Measurements from ENCODE around the gene KCNMB2. TPM values are rescaled to one million over a fixed set of nuclear protein-coding genes. Genes with fewer than 3 reads are reported as not detected.
A peak's percentile ranks its signal among the peaks of the same experiment; 100 is the strongest.

The KCNMB2 gene
- total RNA-seq, 1 donor from 2014 or later, result 15.2 TPM

DNA sequence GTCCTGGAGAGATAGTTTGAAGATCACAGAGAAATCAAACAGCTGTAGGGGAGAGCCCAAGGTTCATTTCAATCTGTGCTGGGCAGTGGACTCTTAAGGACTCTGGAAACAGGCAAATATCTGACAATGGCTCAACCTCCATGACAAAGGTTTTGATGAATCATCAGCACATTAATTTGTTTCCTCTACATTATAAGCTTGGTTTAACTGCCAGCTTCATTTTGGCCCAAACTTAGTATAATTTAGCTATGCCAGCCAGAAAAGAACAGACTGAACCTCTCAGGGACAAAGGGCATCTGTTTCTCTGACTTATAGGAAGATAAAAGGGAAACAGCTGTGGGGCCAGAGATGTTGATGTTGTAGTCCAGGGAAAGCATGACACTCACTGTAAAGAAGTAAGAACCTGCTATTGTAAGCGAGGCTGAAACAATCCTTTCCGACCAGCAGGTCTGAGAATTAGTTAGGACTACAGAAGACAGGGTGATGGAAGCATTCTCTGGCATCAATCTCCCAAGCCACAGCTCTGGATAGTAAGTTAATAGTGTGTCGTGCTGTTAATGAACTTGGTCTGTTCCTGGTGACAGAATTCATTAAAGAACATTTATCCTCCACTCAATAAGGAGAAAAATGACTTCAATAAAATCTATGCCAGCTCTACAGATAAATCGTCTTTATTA is 110.1 kb downstream of the KCNMB2 start:
- DNase-seq (ENCODE audit: low spot score), result no peak

DNA sequence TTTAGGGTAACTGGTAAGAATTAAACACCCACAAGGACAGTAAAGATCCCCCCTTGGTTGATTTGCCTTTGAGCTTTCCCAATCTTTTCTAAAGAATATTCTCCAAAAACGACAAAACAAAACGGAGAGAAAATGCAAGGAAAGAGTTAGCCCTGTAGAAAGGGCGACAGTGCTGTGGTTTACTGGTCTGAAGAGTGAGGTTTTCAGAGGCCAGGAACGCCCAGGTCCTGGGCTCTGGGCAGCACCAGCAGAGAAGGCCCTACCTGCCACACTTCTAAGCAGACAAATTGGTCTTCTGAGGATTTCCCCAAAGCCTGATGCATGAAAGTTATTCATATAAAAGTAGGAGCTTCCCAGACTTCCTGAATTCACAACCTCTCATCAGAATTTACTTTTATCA is 119.3 kb downstream of the KCNMB2 start:
- DNase-seq (ENCODE audit: low spot score), result no peak

DNA sequence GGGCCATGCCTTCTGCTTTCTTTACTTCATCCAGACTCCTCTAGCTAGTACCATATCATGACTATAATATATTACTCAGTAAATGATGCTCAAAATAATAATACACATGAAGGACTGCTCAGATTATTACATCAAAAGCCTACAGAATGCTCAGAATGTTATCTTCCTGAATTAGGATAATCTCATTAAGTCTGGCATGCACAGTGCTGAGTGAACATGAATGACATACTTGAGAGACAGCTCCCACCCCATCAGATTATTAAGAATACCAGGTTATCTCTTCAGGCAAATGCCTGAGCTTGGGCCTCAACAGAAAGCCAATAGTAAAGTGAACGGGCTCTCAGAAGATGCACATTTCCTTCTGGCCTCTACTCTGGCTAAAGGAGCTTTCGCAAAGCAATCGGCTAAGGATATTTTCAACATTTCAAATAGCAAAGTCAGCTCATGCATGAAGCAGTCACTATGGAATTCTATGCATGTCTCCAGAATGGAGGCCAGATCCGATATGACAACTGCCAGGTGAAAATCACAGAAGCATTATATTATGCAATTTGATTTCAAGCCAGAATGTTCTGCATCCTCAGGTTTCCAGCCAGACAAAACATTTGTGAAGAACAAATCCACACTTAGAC is 122.6 kb downstream of the KCNMB2 start:
- peak; percentile 49 for DNase-seq (ENCODE audit: low spot score)

DNA sequence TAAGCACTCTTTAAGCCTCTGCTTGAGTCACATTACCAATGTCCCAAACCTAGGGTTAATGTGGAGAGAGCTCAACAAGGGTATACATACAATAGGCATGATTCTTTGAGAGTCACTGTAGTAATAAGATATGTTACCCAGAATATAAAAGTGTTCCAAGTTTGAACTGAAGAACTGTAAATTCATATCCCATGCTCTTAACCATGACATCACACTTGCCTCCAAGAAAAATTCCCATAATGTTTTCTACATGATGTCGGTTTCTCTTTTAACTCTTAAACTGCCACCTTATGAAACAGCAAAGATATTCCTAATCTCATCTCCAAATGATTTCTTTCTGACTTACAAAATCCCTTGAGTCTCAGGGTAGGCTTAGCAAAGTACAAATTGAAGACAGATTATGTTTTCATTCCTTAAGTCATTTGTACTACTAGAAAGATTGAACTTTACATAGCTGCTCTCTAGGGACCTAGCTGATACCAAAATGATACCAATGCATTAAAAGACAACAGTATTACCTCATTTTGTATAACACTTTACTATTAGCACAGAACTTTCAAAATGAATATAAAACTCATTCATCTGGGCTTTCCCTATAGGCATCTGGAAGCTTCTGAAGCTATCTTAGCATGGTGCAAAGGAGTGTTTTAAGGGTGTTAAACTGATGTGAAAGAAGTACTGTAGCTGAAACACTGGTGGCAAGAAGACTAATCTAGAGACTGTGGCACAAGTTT is 127.1 kb downstream of the KCNMB2 start:
- DNase-seq (ENCODE audit: low spot score), result no peak

DNA sequence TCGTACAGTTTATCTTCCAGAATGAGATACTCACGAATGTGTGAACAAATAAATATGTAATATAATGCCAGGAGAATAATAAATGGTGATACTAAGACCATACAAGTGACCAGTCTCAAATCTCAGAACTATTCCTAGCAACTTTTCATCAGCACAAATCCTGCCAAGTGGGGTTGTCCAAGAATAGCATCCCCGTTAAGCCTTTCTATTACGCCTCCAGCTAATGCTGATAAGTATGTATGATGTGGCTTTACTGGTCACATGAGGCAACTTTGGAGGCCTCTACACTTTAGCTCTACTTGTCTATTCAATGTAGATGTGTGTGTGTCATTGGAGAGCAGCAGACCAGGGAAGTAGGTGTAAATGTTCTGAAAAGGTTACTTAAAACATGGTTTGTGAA is 129.5 kb downstream of the KCNMB2 start:
- DNase-seq (ENCODE audit: low spot score), result peak; percentile 29

DNA sequence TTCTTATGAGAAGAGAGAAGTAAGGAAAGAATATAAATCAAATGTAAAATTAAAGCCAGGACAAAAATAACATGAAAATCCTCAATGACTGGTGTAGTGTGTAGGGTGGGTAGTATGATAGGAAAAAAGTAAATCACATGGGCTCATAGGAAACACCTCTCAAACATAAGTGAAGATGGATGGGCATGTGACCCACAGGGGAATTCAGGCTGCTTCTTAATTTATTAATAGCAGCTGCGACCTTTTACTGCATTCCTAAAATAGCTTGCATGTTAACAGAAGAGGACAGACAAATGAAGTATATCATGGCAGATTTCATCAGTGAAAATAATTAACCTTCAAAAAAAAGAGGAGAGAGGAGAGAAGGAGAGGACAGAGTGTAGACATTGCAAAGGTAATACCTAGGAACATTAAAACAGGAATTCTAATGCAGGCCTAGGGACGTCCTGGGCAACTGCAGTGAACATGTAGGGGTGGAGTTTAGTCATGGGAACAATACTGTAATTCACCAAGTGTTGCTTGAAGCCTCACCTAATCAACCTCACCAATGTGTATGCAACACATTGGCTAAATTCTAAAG is 132.9 kb downstream of the KCNMB2 start:
- DNase-seq (ENCODE audit: low spot score), result peak; percentile 8

DNA sequence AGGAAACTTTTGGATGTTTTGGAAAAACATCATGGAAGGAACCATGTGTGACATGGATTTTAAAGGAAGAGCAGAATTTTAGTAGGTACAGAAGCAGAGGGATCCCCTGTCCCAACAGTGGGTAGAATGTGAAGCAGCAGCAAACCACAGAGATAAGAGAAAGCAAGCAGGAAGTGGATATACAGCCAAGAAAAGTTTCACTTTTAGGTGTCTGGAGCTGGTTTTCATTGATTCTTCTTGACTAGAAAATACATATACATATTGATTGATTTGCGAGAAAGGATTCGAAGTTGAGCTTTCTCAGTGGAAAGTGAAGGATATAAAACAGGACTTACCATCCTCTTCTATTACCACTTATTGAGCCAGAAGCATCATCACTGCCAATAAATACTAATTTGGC is 133.5 kb downstream of the KCNMB2 start:
- DNase-seq (ENCODE audit: low spot score), result no peak

DNA sequence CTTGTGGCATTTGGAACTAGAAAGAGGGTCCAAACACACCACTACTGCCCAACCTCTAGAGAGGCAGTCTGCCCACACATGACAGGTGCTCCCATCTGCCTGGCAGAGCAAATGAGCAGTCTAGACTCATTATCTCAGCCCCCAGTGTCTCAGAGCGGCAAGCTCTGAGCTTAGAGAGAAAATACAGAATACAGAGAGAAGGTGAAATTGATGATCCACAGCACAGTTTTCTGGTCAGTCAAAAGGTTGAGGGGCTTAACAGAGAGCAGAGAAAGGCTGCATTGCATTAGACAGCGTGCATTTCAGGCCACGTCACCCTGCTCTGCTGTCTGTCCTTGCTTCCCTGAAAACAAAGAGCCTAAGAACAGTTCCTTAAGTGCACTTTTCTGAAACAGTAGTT is 135.1 kb downstream of the KCNMB2 start:
- peak; percentile 93 for DNase-seq (ENCODE audit: low spot score)

DNA sequence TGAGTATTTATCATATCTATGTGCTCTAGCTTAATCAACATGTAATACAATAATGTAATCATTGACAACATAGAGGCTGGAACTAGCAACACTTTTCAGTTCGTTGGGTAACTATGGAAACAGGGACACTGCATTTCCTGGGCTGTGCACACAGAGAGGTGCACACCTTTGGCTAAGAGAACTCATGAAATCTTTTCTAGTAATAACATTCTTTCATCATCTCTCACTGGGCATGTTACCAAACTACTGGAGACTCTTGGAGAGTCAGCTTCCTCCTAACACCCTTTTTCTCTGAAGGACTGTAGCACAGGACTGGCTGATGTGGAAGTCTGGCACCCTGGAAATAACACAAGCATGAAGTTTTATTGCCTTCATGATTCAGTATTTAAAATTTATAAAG is 135.6 kb downstream of the KCNMB2 start:
- peak; percentile 83 for DNase-seq (ENCODE audit: low spot score)

DNA sequence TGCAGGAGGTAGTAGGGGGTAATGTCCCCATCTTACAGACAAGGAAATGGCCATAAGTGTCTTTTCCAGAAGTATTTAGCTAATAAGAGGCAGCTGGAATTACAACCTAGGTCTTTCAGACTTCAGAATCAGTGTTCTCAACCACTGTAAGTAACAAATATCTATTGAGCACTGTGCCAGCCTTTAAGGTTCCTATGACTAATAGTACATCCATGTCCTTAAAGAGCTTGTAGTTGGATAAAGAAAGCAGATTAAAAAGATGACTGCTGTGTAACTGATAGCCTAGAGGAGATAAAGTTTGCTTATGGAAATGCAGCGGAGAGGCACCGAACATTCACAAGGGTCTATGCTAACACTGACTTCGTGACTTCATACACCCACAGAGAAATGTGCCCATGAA is 136.0 kb downstream of the KCNMB2 start:
- DNase-seq (ENCODE audit: low spot score), result peak; percentile 85

DNA sequence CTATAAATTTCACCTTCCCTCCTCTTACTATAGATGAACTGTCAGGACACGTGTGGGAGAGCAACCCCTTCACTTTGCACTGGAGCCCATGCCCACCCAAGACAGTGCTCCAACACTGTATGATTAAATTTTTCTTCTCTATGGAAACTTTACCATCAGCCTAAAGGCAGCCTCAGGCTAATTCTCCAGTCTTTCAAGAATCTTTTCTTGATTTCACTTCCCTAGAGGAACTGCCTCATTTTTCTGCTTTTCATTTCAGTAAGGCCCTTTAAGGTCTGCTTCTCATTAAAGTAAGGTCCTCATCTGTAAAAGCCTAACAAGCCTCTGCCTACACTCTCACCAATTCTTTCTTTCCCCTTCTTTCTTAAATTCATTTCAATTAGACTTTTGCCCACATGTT is 137.3 kb downstream of the KCNMB2 start:
- DNase-seq (ENCODE audit: low spot score), result peak; percentile 4

DNA sequence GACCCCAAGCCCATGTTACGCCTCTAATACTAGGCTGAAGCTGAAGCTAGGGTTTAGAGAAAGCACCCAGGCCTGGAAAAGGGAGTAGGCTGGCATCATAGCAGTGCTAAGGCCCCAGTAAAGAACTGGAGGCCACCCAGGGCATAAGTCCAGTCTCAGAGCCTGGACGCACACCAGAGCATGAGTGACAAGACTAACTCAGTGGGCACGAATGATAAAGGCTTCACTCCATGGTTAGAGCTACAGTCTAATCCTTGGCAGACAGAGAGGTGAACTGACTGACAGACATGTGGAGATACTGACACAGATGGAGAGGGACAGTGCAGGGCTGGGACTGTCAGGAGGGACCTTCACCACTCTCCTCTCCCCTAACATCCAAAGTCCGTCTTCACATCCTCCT is 139.8 kb downstream of the KCNMB2 start:
- DNase-seq (ENCODE audit: low spot score), result no peak

DNA sequence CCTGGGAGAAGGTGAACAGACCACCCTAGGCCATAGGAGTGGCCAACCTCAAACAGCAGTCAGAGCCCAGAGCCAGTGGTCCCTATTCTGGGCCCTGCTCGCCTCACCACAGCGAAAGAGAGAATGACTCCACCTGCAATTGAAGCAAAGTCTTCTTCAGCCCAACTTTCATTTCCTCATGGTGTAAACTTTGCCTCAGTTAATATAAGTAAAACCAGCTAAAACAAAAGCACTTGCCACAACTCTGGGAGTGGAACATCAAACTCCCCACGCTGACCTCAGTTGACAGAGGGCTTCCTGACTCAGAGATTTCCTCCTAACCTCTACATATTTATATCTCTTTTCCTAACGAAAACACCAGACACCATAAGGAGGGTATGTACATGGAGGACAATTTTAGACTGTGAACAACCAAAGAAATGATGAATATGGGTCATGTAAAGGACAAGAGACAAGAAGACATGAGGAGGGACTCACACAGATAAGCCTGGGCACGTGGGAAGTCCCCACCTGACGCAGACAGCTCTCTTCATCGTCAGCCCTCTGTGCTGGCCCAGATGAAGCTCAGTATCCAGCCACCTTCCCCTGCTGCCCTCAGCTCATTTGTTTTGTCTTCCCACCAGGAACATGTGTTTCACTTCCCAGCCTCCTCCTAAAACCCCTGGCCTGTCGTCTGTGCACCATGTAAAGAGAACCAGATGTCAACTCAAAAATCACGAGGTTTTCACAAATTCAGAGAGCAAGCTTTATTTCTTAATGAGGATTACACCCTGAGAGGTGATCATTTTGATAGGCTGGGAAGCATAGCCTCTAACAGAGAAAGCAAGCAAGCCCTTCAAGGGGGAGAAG is 140.9 kb downstream of the KCNMB2 start:
- DNase-seq (ENCODE audit: low spot score), result no peak

DNA sequence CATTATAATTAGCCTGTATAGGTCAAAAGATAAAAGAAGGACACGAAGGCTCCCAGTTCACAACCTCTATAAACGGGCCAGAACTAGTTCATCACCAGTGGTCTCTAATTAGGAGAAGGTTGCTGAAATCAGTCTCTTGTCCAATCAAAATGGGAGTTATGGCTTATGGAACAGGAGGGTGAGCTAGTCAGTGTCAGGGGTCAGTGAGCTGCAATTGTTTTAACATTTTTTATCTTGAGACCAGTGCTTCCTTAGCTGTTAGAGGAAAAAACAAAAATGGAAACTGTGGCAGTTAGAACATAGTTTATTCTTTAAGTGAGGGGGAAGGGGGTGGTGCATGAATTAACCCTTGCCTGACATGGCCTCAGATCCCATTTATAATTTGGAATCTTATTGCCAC is 141.7 kb downstream of the KCNMB2 start:
- DNase-seq (ENCODE audit: low spot score), result no peak

DNA sequence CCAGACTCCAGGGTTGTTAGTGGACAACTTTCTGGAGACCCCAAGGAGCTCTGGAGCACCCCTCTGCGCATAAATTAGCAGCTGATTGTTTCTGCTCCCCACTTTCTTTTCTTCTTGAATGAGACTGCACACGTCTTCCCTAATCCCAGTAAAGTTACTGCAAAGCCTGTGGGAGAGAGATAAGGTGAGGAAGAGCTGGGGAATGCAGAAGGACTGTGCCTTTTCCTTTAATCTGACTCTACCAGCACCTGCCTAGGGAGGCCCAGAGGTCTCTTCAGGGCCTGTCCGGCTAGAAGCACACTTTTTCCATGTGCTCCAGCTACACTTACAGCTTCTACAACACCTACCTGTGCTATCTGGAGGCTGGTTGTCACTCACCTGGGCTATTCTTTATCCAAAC is 143.8 kb downstream of the KCNMB2 start:
- DNase-seq (ENCODE audit: low spot score), result no peak

DNA sequence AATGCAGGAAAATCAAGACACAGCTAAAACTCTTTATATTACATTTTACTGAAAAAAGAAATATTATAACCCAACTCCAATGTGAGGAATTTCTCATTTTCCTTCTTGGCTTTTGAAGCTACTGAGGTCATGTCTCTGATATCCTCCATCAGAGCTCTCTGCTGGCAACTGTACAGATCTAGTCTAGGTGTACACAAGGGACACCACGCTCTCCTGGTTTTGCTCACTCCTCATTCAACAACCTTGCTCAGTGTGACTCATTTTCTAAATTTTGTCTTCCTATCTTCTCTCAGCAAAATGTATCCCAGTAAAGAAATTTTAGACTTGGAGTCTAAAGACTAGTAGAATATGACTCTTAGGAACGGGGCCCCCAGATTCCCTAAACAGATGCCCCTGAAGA is 144.3 kb downstream of the KCNMB2 start:
- DNase-seq (ENCODE audit: low spot score), result no peak

DNA sequence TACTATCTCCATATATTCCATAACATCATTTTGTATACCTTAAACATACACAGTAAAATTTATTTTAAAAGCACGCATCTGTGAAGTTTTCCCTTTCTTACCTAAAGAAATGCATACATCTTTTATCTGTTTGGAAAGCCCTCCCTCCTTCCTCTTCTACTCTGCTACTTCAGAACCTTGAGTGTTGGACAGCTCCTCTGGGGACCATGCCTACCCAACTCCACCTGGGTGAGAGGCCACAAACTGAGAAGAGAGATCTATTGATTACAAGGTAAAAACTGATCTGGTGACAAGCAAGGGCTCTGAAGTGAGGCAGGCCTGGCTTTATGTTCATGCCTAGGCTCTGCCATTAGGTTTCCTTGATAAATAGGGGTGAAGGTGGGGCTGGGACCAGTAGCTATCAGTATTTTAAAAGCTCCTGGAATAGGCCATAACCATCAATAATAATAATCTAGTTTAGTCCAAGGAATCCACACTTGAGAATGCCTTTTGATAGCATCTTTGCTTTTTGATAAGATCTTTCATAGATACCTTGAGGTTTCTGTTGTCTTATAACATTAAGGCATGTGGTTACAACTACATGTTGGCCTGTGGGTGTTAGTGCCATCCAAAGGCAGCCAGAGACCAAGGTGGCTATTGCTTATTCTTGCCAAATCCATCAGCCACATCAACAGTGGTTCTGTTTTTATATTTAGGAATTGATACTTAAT is 148.8 kb downstream of the KCNMB2 start:
- DNase-seq (ENCODE audit: low spot score), result no peak

DNA sequence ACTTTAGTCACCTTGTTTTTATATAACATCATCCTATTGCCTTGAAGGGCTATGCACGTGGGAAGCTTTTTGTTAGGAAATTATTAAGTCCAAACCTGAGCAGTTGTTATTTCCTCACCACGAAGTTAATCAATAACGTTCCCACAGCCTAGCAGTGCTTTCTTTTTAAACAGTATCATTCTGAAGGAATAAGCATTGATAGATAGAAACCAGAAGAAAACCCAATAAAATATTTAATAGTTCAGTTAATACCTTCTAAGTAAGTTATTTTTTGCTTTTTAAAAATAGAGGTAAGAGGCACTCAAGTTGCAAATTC is 149.3 kb downstream of the KCNMB2 start:
- DNase-seq (ENCODE audit: low spot score), result no peak

DNA sequence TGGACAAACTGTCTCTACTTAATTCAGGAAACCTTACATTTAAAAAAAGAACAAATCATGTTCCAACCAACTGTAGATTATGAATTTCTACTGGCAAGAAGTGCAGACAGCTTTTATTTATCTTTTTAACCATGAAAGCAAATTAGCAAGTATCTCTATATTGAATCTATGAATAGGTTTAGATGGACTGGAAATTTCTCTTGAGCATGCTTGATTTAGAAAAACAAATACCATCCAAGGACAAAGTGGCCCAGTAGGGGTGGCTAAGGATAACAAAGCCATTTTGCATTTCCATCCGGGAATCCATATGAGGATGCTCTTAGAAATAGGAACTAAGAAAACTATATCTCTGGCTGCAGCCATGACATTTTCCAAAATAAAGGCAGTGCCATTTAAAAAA is 150.6 kb downstream of the KCNMB2 start:
- no peak for DNase-seq (ENCODE audit: low spot score)

DNA sequence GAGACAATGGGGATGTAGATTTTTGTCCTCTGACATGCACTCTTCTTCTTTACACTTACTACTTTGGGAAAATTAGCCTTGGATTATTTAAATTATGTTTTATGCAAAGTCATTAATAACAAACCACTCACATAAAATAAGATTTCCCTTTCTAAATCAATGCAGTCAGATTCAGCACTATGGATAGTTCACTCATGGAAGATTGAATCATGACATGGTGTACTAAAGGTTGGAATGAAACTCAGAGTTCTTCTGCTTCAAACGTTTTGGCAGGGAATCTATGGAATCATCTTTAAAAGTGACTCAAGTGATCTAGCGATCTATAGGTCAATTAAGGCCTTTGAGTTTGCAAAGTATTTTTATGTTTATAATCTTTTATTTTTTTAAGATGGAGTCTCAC is 154.3 kb downstream of the KCNMB2 start:
- no peak for DNase-seq (ENCODE audit: low spot score)

DNA sequence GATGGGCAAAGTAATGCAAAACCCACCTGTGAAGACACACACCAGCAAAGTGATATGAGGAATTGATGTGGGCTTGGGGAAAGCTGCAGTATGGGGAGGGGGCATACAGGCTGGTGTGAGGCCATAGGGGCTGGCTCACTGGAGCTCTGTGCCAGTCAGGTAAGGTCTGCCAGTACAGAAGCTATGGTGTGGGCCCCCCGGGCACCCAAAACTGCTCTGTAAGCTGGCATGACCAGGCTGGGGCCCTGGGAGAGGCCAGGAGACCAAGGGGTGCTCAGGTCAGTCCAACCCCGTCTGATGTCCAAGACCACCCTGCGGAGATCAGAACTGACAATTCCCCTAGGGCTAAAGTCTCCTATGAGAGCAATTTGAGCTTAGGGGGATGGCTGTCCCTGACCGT is 163.1 kb downstream of the KCNMB2 start:
- no peak for DNase-seq (ENCODE audit: low spot score)
